Rectal smooth muscle tissue (tissue), 1 donor: Measurements from ENCODE around the gene HS1BP3.

ENCODE experiments used
- H3K27ac ChIP-seq: one replicate; pipeline ENCODE4 v1.7.0; 2013; ENCODE audit warnings: low read depth, low read length, inconsistent platforms
- H3K27me3 ChIP-seq: one replicate; pipeline ENCODE4 v1.7.0; 2013; ENCODE audit warnings: low read length; ENCODE audit not compliant: control insufficient read depth, insufficient read depth
- H3K36me3 ChIP-seq: one replicate; pipeline ENCODE4 v1.7.0; 2013; ENCODE audit warnings: low read length; ENCODE audit not compliant: control insufficient read depth, insufficient read depth
- H3K4me1 ChIP-seq: one replicate; pipeline ENCODE4 v1.7.0; 2013; ENCODE audit warnings: low read length; ENCODE audit not compliant: control insufficient read depth, insufficient read depth
- H3K4me3 ChIP-seq: one replicate; pipeline ENCODE4 v1.7.0; 2013; ENCODE audit warnings: low read length
- H3K9ac ChIP-seq: one replicate; pipeline ENCODE4 v1.7.0; 2013; ENCODE audit warnings: low read length

Gene HS1BP3, protein sequence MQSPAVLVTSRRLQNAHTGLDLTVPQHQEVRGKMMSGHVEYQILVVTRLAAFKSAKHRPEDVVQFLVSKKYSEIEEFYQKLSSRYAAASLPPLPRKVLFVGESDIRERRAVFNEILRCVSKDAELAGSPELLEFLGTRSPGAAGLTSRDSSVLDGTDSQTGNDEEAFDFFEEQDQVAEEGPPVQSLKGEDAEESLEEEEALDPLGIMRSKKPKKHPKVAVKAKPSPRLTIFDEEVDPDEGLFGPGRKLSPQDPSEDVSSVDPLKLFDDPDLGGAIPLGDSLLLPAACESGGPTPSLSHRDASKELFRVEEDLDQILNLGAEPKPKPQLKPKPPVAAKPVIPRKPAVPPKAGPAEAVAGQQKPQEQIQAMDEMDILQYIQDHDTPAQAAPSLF

DNA sequence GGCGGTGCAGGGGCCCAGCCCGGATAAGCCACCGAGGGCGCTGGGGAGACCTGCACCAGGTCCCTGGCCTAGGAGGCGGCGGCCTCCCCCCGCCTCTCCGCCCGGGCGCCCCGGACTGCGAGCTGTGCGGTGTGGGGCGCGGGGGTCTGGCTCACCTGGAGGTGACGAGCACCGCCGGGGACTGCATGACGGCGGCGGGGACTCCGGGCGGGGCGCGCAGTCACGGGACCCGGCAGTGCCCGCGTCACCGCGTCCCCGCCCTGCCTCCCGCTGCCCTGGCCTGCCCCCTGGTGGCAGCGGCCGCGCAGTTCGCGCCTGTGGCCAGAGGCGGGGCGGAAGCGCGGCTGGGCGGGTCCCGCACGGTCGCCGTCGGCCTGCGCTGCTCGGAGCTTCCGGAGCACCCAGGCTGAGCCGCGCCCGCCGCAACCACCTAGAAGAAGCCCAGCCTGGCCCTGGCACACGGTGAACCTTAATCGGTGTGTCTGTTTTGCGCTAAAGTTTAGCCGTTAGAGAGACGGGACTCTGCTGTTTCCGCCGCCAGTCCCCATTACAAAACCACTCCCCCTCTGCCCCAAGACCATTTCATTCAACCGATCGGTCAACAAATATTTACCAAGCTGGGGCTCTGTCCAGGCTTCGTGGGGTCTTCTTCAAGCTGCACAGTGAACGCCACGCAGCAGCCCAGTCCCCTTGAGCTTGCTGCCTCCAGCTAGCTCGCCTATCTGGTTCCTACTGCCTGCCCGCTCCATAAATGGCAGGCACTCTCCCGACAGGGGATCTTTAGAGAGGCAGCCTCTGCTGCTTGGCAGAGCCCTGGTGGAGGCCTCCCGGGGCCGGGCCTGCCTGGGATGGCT is at the start of gene HS1BP3:
Gene HS1BP3 (minus strand): TSS at position 222 of the 854 bp plus-strand sequence. CDS start 35 bp downstream, at position 187.
- H3K4me1 ChIP-seq = peaks cover 27% of the 10 kb centered on the region
- H3K36me3 ChIP-seq = no peaks in the 10 kb centered on the region
- H3K9ac ChIP-seq = peak within 1 kb of the TSS; percentile 87
- H3K4me3 ChIP-seq = peak within 1 kb of the TSS; percentile 89
- no peaks in the 10 kb centered on the region for H3K27me3 ChIP-seq
- peak within 1 kb of the TSS; percentile 90 for H3K27ac ChIP-seq

DNA sequence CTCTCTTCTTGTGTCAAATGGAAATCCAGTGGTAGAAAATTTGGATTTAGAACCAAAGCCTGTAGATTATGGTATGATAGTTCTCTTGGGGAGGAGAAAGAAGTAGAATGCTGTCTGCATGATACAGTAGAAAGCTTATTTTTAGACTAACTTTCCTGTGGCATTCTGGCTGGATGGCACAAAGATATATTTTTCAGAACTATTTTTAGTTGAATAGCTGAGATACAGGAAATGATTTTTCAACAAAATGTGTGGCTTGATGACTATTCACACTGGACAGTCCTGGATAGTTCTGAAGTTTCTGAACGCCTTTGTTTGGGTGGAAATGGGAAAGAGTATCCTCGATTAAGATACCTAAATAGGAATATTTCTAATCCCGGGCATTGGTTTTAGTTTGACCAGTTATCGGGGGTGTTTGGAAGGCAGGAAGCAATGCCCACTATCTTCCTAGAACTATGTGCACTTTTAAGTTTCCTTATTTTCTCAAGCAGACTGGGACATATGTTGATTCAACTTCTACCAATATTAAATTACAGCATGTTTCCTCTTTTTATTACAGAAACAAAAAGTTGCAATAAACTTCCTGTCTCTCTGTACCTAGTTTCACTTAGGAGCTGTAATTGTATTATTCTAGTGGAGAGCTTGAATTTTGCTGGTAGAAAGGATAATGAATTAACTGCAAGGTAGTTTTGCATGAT is 48.2 kb upstream of the HS1BP3 start:
- Histone ChIP-seq H3K4me3 (no peak overlapping the region), H3K27me3 (no peaks in the 10 kb centered on the region), H3K27ac (no peak overlapping the region), H3K9ac (no peak overlapping the region), H3K4me1 (no peaks in the 10 kb centered on the region), H3K36me3 (no peaks in the 10 kb centered on the region)

DNA sequence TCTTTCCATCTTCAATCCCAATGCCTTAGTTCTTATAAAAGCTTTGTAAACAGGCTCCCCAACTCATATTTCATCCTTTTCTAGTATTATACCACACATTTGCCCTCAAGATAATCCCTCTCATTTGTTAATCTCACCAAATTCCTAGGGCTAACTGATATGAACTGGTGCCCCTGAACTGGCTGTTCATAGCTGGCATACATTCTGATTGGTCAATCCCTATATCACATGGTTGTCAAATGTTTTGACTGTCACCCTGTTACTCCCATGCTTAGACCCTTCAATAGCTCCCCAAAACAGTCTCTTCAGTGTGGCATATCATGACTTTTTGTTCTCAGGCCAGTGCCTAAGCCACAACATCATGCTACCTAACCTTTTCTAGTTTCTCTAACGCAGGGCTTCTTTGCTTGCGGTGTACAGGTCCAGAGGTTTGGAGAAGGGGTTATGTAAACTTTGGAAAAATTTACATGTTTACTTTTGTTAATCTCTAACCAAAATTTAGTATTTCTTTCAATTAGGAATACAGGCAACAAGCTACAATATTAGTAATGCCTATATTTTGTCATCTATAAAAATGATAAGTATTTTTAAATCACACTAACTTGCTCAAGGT is 46.5 kb upstream of the HS1BP3 start:
- Histone ChIP-seq H3K4me3 (no peak overlapping the region), H3K27ac (no peak overlapping the region), H3K4me1 (no peaks in the 10 kb centered on the region), H3K27me3 (no peaks in the 10 kb centered on the region), H3K36me3 (peaks cover 2% of the 10 kb centered on the region), H3K9ac (no peak overlapping the region)

DNA sequence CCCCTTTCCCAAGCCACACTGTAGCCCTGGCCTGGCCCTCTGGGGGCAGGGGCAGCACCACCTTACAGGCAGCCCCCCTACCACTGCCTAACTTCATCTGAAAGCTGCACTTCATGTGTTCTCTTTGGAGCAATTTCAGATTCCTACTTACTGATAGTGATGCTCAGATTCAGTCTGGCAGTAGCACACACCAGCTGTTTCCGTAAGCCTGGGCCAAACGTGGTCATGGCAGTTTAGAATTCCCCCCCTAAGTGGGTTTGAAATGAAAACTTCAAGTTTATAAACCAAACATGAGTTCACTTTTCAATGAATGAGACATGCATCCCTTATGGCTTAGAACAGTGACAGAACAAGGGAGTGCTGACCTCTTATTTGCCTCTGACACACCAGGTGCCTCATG is 45.5 kb upstream of the HS1BP3 start:
- no peak overlapping the region for H3K4me3 ChIP-seq
- no peaks in the 10 kb centered on the region for H3K27me3 ChIP-seq
- H3K27ac ChIP-seq = no peak overlapping the region
- no peak overlapping the region for H3K9ac ChIP-seq
- peaks cover 2% of the 10 kb centered on the region for H3K36me3 ChIP-seq
- H3K4me1 ChIP-seq = no peaks in the 10 kb centered on the region

DNA sequence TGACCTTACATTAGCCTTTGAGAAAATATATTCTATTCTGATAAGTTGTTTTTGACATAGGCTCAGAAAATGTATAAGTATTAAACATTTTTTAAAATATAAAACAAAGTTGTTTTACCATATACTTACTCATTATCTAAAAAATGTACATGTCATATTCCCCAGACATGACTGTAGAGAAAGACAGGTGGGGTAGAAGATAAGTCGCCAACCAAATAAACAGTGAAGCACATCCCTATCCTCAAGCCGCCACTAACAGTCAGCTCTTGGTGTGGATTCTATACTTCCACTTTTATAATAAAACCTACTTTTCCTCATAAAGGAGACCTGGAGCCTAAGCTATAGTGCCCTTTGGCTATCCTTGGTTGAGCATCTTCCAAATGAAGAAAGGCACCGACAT is 42.4 kb upstream of the HS1BP3 start:
- no peaks in the 10 kb centered on the region for H3K27me3 ChIP-seq
- H3K4me1 ChIP-seq = no peaks in the 10 kb centered on the region
- peaks cover 2% of the 10 kb centered on the region for H3K36me3 ChIP-seq

DNA sequence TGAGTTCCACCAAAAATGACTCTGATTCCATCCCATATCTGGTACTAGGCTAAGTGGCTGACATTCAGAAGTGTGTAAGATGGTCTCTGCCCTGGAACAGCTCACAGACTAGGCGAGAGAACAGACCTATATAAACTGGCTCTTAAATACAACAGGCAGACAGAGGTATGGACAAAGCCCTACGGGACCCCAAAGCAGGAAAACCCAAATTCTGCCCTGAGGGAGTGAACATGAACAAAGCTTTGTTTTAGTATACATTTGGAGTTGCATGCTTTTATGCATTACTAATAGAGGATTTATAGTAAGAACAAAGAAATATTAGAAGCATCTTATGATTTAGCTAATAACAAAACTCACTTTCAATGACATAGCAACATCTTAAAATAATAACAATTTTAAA is 41.2 kb upstream of the HS1BP3 start:
- Histone ChIP-seq H3K27me3 (no peaks in the 10 kb centered on the region), H3K36me3 (peaks cover 2% of the 10 kb centered on the region), H3K9ac (no peak overlapping the region), H3K4me1 (no peaks in the 10 kb centered on the region), H3K4me3 (no peak overlapping the region), H3K27ac (no peak overlapping the region)

More for the DNA sequence above, 42.4 kb upstream of the HS1BP3 start:
- Histone ChIP-seq H3K4me3 (no peak overlapping the region), H3K9ac (no peak overlapping the region), H3K27ac (no peak overlapping the region)

DNA sequence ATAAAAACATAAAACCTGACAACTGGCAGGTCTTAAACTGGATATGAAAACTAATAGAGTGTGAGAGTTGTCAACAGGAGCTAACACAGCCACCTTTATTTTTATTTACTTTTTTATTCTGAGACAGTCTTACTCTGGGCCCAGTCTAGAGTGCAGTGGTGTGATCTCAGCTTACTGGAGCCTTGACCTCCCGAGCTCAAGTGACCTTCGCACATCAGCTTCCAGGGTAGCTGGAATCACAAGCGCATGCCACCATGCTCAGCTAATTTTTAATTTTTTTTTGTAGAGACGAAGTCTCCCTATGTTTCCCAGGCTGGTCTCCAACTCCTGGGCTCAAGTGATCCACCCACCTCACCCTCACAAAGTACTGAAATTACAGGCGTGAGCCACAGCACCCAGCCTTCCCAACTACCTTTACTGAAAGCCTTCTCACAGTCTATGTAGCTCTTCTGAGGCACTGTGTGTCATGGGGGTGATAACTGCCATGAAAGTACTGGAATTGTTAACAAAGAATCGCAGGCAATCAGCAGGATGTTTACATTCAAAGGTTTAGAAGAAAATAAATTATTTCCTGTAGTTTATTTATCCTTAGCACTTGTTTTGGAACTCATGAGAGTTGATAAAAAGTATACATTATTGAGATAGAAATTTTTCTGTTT is 40.3 kb upstream of the HS1BP3 start:
- H3K4me1 ChIP-seq = no peaks in the 10 kb centered on the region
- no peak overlapping the region for H3K27ac ChIP-seq
- H3K9ac ChIP-seq = no peak overlapping the region
- no peak overlapping the region for H3K4me3 ChIP-seq
- H3K27me3 ChIP-seq = no peaks in the 10 kb centered on the region
- peaks cover 2% of the 10 kb centered on the region for H3K36me3 ChIP-seq

DNA sequence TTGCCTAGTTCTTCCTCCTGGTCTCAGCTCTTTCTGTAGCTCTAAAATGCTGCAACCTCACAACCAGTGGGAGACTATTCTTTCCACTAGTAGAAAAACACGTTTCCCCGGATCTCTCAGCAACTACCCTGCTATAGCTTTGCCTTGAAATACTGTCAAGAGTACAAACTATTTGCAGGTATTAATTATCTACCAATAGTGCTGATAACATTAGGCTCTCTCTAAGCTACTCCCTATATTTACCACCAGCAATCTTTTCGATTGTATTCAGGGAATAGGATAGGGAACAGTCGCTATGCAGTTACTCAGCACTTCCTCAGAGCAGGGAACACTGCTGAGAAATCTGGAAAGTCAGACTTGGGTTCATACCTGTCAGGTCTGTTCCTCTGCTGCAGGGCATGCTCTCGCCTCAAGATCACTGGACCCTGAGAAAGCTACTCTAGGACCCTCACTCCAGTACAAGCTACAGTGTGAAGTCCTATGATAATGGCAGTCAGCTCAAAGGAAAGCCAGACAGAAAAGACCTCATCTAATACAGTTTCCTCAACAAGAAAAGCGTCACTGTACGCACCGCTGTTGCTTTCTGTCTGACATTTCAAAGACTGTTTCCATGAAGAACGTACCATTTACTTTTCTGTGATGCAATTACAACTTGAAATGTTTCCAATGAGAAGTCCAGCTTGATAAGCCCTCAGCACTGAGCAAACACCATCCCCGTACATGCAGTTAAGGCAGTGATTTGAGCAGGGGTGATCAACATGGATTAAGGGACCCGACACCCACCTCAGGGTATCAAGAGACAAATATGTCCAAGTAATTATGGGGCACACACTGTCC is 38.7 kb upstream of the HS1BP3 start:
- no peak overlapping the region for H3K27ac ChIP-seq
- H3K27me3 ChIP-seq = no peaks in the 10 kb centered on the region
- H3K36me3 ChIP-seq = peaks cover 2% of the 10 kb centered on the region
- no peak overlapping the region for H3K9ac ChIP-seq
- no peak overlapping the region for H3K4me3 ChIP-seq
- no peaks in the 10 kb centered on the region for H3K4me1 ChIP-seq

DNA sequence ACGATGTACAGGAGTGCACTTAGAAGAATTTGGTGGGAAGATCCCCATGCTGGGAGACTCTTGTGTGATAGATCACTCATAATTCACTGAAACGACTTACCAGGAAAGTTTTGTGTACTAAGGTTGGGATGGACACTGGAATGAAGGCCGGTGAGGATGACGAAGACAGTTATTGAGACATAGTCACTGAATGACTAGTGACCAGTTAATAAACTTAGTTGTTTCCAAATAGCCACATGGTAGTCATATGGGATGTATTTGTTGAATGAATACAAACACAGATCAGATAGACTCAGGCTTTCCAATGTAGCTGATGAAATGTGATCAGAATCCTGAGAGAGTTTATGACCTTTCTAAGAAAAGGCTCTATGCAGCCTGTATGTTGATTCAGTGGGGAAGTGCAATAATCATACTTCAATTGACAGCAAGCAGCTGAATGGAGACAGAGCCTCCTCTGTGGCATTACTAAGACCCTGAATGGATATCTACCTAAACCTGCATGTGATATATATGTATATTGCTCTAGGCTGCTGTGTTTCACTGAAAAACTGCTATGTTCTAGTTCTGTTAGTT is 36.4 kb upstream of the HS1BP3 start:
- Histone ChIP-seq H3K27me3 (no peaks in the 10 kb centered on the region), H3K36me3 (no peaks in the 10 kb centered on the region), H3K4me1 (no peaks in the 10 kb centered on the region)

DNA sequence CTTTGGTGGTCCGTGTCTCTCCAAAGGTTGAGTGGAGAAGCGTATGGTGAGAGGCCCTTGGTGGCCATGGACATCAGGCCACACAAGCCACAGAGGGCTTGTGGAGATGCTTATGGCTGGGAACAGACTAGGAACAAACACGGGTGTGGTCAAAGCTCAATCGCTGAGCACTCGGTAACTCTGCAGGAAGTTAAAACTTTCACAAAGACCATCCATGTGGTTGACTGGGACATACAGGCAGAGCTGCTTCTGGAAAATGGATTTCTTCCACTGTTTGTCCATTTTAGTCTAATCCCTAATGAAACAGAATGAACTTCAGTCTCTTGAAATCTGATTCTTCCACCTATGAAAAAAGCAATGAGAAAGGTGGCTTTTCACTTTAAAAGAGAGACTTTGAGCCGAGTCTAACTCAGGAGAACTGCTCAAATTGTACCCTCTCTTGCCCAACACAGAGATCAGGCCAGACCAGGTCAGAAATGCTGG is 33.7 kb upstream of the HS1BP3 start:
- H3K9ac ChIP-seq = no peak overlapping the region
- H3K36me3 ChIP-seq = no peaks in the 10 kb centered on the region
- no peak overlapping the region for H3K27ac ChIP-seq
- H3K4me3 ChIP-seq = no peak overlapping the region
- H3K27me3 ChIP-seq = no peaks in the 10 kb centered on the region
- H3K4me1 ChIP-seq = no peaks in the 10 kb centered on the region

More for the DNA sequence above, 36.4 kb upstream of the HS1BP3 start:
- Histone ChIP-seq H3K9ac (no peak overlapping the region), H3K27ac (no peak overlapping the region), H3K4me3 (no peak overlapping the region)
